CD4-positive, alpha-beta T cell treated with Interleukin-21 for 1 hour (primary cell): Measurements from ENCODE around the gene PIGS.
"Not testable (repeated sequence)": the region's sequence is repeated elsewhere in the genome, so short reads cannot be mapped to it uniquely, and the experiment has no call there.

Source experiments
- DNase-seq: peaks from one replicate; pipeline ENCODE4 v3.0.0-alpha.2; 2020

The PIGS gene

DNA sequence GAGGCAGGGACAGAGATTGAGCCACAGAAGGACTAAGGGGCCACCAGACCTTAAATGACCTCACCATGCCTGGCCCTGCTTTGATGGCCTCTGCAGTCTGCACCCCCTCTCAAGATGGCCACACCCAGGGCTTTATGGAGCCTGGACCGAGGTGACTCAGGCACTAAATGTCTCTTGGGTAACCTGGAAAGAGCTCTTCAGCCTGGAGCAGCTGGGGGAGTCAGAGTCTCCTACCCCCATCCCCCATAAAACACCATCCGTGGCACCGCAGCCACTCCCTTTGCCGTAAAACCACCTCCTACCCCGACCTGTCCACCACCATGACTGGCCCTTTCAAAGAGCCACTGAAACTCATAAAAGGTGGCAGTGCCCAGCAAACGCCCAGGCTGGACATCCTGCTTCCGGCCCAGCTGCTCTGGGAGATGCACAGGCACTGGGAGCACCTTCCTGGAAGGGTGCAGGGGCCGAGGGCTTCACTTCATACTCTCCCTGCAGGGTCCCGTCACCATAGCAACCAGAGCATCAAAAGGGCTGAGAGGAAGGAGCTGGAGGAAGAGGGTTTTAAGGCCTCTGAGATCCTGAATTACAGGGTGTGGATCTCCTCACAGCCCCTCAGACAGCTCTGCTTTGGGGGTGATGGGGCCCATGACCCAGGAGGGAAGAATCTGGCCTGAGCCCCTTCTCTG, 42.9 kb downstream of the PIGS start:
- DNase-seq: no peak

DNA sequence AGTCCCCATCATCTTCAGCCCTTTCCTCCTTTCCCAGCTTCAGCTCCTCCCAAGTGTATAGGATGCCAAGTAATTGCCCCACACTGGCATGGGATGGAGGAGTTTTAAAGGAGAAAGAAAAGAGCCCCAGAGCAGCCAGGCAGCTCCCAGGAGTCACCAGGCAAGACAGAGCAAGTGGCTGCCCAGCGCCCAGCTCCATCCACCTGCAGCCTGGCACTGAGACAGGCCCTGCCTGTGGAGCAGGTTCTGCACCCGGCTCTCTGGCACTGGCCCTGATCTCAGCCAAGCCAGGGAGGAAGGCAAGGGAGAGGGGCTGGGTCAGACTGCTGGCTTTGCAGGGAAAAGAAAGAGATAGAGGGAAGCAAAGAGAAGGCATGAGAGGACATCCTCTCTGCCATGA, 43.5 kb downstream of the PIGS start:
- no peak for DNase-seq

DNA sequence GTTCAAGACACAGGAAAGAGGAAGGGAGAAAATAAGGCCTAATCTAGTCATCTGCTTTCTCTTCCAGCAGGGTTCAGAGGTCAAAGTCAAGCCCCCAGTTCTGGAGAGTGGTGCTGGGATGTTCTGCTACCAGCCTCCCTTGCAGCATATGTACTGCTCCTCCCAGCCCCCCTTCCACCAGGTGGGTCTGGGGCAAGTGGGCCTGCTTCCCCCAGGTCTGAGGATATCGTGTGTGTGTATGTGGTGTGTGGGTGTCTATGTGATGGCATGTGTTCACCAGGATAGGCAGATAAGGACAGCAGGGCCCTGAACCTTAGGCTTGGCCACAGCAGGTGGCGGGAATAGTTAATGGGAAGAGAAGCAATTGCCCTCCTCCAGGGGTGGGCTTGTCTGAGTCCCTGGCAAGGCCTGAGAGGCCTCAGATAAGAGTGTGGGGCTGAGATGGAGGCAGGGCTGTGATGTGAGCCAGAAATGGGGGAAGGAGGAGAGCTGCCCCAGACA, 44.1 kb downstream of the PIGS start:
- DNase-seq: no peak

DNA sequence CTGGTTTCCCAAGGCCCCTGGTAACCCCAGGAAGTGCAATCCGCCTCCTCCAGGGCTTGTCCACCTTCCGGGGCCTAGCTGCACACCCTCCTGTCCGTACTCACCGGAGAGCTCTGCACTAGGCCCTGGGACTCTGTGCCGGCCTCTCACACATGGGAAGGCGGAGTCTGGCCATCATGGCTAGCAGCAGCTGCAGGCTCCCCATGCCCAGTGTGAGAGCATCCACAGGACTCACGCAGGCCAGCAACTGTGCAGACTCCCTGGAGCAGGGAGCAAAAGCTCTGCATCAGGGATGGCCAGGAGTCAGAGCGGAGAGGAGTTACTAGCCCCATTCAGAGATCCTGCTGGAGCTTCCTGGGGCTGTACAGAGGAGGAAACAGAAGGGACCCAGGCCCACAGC, 44.9 kb downstream of the PIGS start:
- DNase-seq: no peak

DNA sequence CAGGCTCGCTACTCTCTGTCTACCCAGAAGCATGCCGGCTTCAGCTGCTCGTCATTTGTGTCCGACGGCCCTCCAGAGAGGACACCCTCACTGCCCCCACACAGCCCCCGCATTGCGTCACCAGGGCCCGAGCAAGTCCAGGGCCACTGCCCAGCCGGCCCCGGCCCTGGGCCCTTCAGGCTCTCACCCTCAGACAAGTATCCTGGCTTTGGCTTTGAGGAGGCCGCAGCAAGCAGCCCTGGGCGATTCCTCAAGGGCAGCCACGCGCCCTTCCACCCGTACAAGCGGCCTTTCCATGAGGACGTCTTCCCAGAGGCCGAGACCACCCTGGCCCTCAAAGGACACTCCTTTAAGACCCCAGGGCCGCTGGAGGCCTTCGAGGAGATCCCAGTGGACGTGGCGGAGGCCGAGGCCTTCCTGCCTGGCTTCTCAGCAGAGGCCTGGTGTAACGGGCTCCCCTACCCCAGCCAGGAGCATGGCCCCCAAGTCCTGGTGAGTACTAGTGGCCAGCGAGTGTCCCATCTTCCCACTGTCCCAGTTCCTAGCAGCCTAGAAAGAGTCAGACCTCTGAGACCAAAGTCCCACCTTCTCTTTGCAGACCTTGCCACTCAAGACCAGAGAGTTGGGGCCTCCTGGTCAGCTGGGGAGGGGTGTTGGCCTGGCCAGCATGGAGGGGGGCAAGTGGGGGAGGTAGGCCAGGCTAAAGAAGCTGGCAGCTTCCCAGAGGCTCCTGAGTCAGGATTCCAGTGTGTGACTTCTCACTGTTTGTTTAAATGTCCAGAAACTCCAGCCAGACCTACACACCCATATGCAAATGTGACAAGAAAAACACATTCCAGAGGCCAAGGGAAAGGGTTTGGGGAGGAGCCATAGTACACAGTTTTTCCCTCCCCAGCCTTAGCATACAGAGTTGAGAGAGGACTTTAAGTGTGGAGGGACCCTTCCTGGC, 46.6 kb downstream of the PIGS start:
- no peak for DNase-seq

DNA sequence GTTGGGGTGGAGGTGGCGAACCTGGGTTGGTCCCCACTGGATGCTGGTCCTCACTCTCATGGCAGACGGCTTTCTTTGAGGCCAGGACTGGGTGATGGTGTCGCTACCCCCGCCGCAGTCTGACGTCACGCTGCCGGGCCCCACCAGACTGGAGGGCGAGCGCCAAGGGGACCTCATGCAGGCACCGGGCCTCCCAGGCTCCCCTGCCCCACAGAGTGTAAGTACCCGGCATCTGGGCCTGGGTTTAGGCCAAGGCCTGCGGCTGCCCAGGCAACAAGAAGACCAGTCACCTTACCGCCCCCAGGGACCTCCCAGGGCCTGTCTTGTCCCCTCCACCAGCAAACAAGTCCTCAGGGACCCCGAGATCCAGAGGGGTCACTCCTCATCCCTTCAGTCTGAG, 47.4 kb downstream of the PIGS start:
- no peak for DNase-seq

DNA sequence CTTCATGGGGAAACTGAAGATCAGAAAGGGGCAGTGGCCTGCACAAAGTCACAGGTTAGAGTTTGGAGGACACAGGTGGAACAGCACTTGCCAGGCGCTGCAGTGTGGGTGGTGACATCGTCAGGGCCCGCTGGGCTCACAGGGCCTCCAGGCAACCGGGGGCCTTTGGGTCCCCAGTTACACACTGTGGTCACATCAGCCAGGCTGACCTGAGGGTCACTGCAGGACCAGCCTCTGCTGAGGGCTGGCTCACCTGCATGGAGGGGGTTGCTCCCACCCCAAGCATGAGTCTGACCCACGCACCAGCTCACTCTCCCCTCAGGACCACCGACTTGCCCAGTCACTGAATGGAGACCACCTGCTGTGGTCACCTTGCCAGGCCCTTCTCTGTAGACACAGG, 48.1 kb downstream of the PIGS start:
- DNase-seq: no peak

DNA sequence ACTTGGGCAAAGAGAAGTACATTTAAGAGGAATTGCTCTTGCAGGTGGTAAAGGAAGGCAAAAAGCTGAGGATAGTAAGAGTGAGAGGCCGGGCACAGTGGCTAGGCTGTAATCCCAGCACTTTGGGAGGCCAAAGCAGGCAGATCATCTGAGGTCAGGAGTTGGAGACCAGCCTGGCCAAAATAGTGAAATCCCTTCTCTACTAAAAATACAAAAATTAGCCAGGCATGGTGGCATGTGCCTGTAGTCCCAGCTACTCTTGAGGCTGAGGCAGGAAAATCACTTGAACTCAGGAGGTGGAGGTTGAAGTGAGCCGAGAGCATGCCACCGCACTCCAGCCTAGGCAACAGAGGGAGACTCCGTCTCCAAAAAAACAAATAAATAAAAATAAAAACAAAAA, 49.0 kb downstream of the PIGS start:
- not testable (repeated sequence) for DNase-seq

DNA sequence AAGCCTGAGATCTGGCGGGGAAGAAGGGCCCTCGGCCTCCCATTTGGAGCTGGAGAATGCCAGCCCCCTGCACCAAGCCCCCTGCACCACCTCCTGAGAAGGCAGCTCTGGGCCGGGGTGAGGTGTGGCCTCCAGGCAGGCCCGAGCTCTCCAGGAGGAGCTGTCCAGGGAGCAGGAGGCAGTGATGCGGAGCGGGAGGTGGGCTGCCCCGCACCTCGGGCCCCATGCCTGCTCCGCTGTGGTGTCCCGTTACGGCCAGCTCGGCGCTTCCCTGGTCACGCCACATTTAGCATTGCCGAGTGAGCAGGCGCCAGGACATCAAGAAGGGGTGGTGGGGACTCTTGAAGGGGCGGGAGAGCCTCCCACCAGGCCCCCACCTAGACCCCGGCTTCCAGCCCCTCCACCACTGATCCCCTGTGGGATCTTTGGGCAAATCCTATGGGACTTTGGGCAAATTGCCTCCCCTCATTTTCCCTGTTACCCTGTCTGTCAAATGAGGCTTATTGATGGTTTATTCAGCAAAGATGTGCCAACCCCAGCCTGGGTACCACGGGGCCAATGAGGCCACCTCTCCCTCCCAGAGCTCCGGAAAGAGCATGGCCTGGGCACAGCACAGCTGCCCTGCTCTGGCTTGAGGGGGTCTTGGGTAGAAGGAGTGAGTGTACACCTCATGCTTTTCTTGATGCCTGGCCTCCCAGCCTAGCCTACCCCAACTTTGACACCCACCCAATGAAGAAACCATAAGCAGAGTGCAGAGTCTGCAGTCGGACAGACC, 49.8 kb downstream of the PIGS start:
- DNase-seq: no peak

DNA sequence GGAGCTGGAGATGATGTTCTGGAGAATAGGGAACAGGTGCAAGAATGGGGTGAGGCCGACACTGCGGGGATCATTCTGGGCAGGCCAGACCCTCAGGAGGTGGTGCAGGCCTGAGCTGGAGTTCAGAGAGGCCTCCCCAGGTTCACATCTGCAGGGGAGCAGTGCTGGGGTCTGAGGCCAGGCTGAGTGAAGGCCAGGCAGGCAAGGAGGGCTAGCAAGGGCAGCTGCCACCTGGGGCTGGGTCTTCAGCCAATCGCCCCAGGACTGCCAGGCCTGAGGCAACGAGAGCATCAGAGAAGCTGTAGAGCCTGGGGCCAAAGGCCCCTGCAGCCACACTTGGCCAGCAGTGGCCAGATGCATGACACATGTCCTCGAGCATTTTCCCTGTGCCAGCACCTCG, 50.6 kb downstream of the PIGS start:
- DNase-seq: no peak

DNA sequence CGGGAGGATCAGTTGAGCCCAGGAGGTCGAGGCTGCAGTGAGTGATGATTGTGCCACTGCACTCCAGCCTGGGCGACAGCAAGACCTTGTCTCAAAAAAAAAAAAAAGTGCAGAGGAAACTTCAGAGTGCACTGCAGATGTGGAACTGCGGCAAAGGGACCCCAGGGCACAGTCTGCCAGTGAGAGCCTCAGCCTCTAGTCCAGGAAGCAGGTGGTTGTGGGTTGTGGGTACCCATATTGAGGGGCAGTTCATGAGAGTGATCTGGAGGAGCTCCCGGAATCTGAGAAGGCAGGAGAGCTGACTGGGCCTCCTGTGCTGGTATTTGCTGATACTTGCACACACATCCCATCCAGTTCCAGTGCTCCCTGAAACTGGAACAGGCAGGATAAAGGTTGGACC, 52.1 kb downstream of the PIGS start:
- DNase-seq: no peak

DNA sequence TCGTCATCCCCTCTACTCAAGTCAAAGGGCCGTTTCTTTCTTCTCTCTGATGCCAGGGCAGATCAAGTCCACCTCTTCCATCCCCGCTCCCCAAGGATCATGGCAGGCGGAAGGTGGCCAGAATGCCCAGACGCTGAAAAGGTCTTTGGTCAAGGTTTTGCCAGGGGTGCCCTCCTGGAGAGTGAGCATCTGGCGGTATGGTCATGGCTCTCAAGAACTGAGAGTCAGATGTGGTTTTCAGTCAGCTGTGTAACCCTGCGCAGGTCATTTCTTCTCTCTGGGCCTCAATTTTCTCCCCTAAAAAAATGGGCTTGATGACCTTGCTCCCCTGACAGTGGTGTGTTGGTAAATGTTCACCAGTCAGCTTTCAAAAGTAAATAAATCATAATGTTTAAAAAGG, 52.7 kb downstream of the PIGS start:
- DNase-seq: no peak

DNA sequence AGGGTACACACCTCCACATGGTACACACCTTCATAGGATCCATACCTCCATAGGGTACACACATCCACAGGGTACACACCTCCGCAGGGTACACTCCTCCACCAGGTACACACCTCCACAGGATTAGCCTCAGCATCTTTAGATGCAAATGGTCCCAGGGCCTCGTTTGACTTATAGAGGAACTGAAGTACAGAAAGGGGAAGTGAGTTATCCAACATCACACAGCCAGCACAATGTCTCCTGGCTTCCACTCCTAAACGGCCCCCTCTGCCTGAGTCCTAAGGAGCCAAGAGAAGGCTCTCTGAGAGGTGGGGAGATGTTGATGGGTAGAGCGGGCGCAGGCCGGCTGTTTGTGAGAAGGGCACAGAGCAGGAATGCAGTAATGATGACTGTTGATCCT, 53.2 kb downstream of the PIGS start:
- no peak for DNase-seq

DNA sequence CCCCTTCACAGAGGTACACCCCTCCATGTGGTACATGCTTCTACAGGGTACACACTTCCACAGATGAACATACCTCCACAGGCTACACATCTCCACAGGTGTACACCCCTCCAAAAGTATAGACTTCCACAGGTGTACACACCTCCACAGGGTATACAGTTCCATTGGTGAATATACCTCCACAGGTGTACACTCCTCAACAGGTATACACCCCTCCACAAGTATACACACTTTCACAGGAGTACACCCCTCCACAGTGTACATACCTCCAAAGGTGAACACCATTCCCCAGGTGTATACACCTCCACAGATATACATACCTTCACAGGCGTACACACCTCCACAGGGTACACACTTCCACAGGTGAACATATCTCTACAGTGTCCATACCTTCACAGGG, 55.8 kb downstream of the PIGS start:
- DNase-seq: no peak

DNA sequence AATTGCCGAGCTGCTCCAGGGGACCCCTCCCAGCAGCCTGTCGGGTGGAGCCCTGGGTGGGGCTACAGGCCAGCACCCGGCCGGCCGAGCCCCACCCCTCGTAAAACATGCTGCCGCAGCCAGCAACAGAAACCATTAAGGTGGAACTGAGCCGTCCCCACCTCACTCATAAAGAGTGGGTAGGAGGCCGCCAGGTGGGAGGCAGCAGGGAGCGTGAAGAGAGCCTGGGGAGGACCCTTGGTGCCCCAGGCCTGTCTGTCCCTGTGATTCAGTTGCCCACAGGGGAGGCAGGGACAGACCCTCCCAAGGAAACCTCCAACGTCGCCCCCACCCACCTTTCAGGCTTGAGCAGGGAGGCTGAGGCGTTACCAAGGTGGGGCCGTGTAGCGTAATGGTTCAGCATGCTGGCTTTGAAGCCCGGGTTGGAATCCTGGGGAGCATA, 56.7 kb downstream of the PIGS start:
- no peak for DNase-seq

DNA sequence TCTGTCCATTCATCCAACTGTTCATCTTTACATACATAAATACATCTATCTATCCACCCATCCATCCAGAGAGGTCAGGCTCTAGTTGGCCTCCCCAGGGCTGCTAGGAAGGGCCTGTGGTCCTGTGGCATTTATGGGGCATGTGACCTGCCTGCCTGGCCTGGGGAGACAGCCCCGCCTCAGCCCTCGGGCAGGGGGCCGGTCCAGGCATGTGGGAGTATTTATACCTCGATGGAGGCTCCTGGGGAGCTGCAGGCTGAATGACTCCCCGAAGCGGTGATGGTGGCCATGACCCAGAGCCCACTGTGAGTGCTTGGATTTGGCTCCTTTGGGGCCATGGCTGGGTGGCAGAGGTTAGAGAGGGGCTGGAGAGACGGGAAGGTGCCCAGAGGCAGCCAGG, 57.8 kb downstream of the PIGS start:
- no peak for DNase-seq

DNA sequence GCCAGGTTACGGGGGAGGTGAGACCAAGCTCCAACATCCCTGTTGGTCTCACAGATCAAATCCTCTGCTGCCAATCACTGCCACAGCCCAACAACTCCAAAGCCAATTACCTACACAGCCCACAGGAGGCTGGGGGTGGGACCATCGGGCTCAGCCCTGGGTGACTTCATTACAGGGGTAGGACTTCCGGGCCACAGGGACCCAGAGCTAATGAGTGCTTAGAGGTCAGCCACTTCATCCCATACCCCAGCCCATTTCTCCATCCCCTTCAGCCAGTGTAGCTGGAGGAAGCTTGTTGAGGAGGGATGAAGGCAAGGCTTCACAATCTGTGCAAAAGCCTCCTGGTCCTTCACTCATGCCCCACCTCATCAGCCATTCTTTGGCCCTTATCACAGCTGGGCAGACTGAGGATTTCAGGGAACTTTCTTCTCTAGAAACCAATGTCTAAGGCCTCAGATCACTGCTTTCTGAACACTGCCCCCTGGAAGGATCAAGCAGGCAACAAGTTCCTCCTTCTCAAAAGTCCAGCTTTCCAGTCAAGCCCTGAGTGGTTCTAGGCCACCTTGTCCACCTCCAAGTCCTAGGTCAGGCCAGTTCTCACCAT, 59.4 kb downstream of the PIGS start:
- DNase-seq: no peak

DNA sequence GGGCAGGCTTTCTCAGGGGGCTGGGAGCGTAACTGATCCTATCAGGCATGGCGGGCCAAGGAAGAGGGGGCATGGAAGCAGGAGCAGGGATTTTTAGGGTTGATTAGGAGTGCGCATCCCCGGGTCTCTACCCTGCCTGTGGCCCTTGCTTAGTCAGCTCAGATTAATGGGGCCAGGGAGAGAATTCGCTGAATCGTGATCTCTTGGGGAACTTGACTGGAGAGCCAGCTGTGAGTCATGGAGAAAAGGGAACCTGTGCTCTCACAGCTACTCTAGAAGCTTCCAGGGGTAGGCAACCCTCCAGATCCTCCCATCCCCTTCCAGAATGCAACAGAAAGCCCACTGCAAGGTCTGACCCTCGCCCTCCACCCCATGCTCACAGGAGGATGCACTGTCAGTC, 61.5 kb downstream of the PIGS start:
- no peak for DNase-seq

DNA sequence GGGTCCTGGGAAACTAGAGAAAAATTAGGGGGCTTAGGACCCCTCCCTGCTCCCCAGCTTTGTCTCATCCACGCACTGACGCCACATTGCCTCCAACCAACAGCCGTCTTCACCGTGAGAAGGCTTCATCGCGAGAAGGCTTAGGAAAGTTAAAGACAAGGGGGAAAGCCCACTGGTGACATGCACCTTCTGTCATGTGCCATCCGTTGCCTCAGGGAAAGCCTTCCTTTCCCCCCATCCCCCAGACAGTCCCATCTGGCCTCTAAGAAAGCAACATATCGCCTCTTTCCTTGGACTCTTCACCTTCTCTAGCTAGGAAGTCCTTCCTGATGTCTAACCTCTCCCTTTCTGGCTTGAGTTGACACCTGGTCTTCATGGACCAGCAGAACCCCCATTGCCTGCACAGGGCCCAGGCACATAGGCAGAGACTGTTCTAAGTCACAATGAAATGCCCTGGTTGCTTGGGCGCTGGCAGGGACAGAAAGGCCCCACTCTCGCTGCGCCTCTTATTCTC, 63.1 kb downstream of the PIGS start:
- no peak for DNase-seq

DNA sequence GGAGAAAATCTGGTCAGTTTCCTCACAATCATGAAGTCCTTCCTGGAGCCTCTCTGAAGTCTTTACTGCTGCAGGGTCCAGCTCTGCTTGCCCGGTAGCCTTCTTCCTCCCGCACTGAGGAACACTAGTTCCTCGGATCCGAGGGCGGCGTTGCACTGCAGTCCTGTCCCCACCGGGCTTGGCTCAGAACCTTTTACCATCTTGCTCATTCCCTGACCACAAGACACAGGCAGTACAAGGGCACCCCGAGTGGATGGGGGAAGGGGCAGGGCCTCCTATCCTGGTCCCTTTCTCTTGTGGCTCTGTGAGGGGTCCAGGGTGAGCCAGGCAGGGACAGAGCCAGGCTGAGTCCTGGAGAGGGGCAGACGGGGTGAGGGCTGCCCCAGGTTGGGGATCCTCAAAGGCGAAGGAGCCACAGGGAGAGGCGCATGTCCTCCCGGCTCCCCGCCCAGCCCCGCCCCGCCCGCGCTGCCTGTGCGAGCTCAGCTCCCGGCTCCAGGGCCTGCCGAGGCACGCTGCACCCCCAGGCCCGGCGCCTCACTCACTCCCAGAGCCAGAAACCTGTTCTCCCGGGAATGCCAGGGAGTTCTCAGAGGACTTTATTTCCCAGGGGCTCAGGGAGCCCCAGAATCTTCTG, 63.6 kb downstream of the PIGS start:
- no peak for DNase-seq

DNA sequence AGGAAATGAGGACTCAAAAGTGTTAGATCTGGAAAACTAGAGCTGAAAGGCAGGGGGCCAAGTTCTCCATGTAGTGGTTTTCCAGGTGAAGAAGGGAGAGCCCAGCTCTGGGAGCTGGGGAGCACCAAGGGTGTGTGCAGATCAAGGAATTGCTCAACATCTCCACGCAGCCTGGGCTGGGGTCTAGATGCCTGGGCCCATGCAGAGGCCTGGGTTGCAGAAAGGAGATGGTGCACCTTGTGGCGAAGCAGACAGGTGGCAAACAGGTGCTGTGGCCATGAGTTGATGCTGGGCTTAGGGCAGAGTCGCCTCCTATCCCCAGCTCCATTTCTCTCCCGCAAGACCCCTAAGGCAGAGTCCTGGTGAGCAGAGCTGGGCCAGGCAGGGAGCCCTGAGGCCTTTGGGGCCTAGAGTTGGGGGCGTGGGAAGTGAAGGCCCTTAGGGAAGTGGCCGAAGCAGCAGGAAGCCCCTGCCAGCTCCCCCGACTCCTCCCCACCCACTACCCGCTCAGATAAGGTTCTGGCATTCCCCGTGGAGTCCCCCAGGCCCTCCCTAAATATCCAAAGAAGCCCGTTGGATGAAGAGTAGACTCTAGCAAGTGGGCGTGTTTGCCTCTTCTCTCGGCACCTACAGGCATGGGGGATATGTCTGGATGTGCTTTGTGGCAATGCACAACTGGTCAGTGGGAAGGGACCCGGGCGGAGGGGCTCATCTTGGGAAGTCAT, 64.4 kb downstream of the PIGS start:
- no peak for DNase-seq
